ENCODE results near the gene SLC35F3. TPM values are rescaled to one million over a fixed set of nuclear protein-coding genes. Genes with fewer than 3 reads are reported as not detected.

The SLC35F3 gene
- total and polyA plus RNA-seq, 8 donors: 1.4 to 7.1 (median 2.5) TPM

GRCh38 chr1:234262007-234262753 lies 357.7 kb downstream of the SLC35F3 start:
- intact Hi-C loops (cut with DNase I): no loop called here
- TF ChIP-seq CTCF (IDR thresholded peaks at IDR 0.05): no peak
- DNase-seq: peak in 4 of 6 donors; percentile 44 to 63 (median 55)
- peak overlapping the region; percentile 76 to 87 (median 78) for H3K27ac ChIP-seq
- no peaks in the 10 kb centered on the region for H3K36me3 ChIP-seq
- peak; percentile 70 to 78 (median 74) for ATAC-seq
- peaks cover 13 to 19% (median 14%) of the 10 kb centered on the region in 3 donors for H3K4me1 ChIP-seq
- no peak overlapping the region for H3K4me3 ChIP-seq
- no peaks in the 10 kb centered on the region for H3K9me3 ChIP-seq
- no peak for FAIRE-seq
- no peaks in the 10 kb centered on the region for H3K27me3 ChIP-seq
- 28 to 31% methylated on average over 6 of the region's 6 CpGs for WGBS, 2 donors

DNA sequence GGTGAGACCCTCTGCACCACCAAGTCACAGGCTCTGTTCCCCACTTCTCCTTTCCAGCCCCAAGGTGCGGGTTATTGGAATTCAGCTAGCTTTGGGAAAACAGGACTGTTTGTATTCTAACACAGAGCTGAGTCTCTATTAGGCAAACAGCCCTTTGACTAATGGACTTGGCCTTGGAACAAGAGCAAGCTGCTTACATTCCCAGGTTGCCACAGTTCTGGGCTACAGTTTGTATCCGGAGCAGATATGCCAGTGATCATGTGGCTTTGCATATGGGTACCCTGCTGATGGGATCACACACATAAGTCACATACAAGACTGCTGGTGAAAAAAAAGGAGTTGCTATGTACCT lies 358.3 kb downstream of the SLC35F3 start:
- Histone ChIP-seq H3K4me1 (peaks cover 13 to 19% (median 14%) of the 10 kb centered on the region in 3 donors), H3K36me3 (no peaks in the 10 kb centered on the region), H3K27ac (peak overlapping the region; percentile 76 to 87 (median 78)), H3K4me3 (no peak overlapping the region), H3K27me3 (no peaks in the 10 kb centered on the region), H3K9me3 (no peaks in the 10 kb centered on the region)
- 9 to 17% methylated on average over 2 of the region's 2 CpGs for WGBS, 2 donors
- no peak for TF ChIP-seq CTCF (IDR thresholded peaks at IDR 0.05)
- intact Hi-C loops (cut with DNase I): no loop called here
- ATAC-seq: peak; percentile 96 to 97 (median 97)
- peak in 4 of 6 donors; percentile 79 to 88 (median 82) for DNase-seq
- no peak for FAIRE-seq

- Histone ChIP-seq H3K4me1 (peaks cover 13 to 19% (median 14%) of the 10 kb centered on the region in 3 donors), H3K4me3 (no peak overlapping the region), H3K27me3 (no peaks in the 10 kb centered on the region), H3K9me3 (no peaks in the 10 kb centered on the region), H3K36me3 (no peaks in the 10 kb centered on the region), H3K27ac (no peak overlapping the region)
- FAIRE-seq (no peak), DNase-seq (no peak), ATAC-seq (no peak)
- WGBS, 2 donors: 92 to 93% methylated on average over 5 of the region's 5 CpGs
- TF ChIP-seq CTCF (IDR thresholded peaks at IDR 0.05): no peak
- intact Hi-C loops (cut with DNase I): no loop called here
These were observed 360.4 kb downstream of the SLC35F3 start for GRCh38 chr1:234264832-234265231.

GRCh38 chr1:234265321-234265720 lies 360.8 kb downstream of the SLC35F3 start:
- no peak for TF ChIP-seq CTCF (IDR thresholded peaks at IDR 0.05)
- Histone ChIP-seq H3K4me1 (peaks cover 13 to 19% (median 14%) of the 10 kb centered on the region in 3 donors), H3K27ac (no peak overlapping the region), H3K27me3 (no peaks in the 10 kb centered on the region), H3K4me3 (no peak overlapping the region), H3K36me3 (no peaks in the 10 kb centered on the region), H3K9me3 (no peaks in the 10 kb centered on the region)
- FAIRE-seq: no peak
- WGBS, 2 donors: 85 to 92% methylated on average over 4 of the region's 4 CpGs
- DNase-seq: no peak
- intact Hi-C loops (cut with DNase I): no loop called here
- no peak for ATAC-seq

DNA sequence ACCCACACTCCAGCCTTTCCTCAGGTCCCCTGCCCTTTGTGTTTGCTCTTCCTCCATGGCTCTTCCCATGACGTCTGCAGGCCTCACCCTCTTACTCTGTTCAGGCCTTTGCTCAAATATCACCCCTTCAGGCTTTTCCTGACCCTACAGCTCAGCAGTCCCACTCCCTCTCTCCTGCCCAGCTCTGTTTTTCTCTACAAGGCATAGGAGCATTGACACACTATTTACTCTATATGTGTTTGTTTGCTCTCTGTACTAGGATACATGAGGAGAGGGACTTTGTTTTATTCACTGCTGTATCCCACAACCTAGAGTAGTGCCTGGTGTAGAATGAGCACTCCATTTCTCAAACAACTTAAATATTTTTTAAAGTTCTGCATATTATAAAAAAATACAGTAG lies 361.4 kb downstream of the SLC35F3 start:
- FAIRE-seq: no peak
- H3K4me1 ChIP-seq: peaks cover 13 to 19% (median 14%) of the 10 kb centered on the region in 3 donors
- no peak for DNase-seq
- WGBS, 2 donors: 35 to 39% methylated on average over 1 of the region's 1 CpG
- ATAC-seq: no peak
- H3K9me3 ChIP-seq: no peaks in the 10 kb centered on the region
- intact Hi-C loops (cut with DNase I): no loop called here
- H3K27ac ChIP-seq: no peak overlapping the region
- no peaks in the 10 kb centered on the region for H3K27me3 ChIP-seq
- no peak overlapping the region for H3K4me3 ChIP-seq
- TF ChIP-seq CTCF (IDR thresholded peaks at IDR 0.05): no peak
- no peaks in the 10 kb centered on the region for H3K36me3 ChIP-seq
